HL-60 (cell line): ENCODE measurements around the gene PACRG.

ENCODE experiments used
- DNase-seq, 2 experiments: peaks; one replicate each; pipeline ENCODE4 v3.0.0-alpha.2; 2010 to 2020; ENCODE audit warnings: low read depth in 1 of 2, low spot score in 1 of 2
- H3K27ac ChIP-seq: fragments of 250-450 bp; sonication (Bioruptor Pico); replicated peaks from 2 replicates; pipeline ENCODE4 v1.5.1; 2020; ENCODE audit warnings: mild to moderate bottlenecking, moderate library complexity
- H3K27me3 ChIP-seq: fragments of 250-450 bp; sonication (Bioruptor Pico); 2 replicates; pipeline ENCODE4 v1.5.1; 2021; ENCODE audit warnings: mild to moderate bottlenecking, moderate library complexity; ENCODE audit not compliant: insufficient read depth, poor library complexity, severe bottlenecking
- H3K4me3 ChIP-seq: replicated peaks from 2 replicates; pipeline ENCODE4 v1.5.1; 2011; ENCODE audit warnings: mild to moderate bottlenecking, control low read depth, low read length; ENCODE audit not compliant: insufficient read depth
- CTCF ChIP-seq: IDR thresholded peaks from one replicate; pipeline ENCODE4 v1.5.1; 2011; ENCODE audit warnings: low read length, control low read depth, inconsistent platforms; ENCODE audit not compliant: insufficient read depth
- GABPA ChIP-seq: IDR thresholded peaks from 2 replicates; pipeline ENCODE4 v1.6.1; 2012; ENCODE audit warnings: low read depth
- POLR2AphosphoS5 ChIP-seq: IDR thresholded peaks from 2 replicates; pipeline ENCODE4 v1.6.1; 2012; ENCODE audit warnings: low read depth
- REST ChIP-seq: IDR thresholded peaks from 2 replicates; pipeline ENCODE4 v1.6.1; 2012; ENCODE audit warnings: low read depth; ENCODE audit not compliant: insufficient replicate concordance
- SPI1 ChIP-seq: IDR thresholded peaks from 2 replicates; pipeline ENCODE4 v1.6.1; 2012; ENCODE audit warnings: low read depth, mild to moderate bottlenecking, borderline replicate concordance

PACRG gene

DNA sequence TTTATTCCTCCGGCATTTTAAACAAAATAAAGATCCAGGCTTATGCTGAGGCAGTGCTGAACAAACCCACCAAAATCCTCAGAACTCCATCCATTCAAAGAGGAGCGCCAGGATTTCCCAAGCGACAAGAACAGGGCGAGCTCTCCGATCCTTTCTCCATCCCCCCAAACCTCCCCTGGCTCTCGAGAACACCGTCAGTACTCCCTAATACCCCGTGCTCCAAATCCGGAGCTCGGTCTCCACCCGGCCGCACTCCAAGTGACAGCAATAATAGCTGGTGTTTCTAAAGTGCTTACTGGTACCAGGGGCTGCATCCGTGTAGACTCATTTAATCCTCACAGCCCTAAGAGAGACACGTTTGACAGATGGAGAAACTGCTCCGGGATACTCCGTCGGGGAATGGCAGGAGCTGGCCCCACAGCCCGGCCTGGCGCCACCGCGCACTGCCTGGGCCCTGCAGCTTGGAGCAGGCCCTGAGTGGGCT lies 409.7 kb downstream of the PACRG start:
- Histone ChIP-seq H3K27me3 (no peaks in the 10 kb centered on the region), H3K27ac (no peak overlapping the region), H3K4me3 (no peak overlapping the region)
- no peak for DNase-seq
- TF ChIP-seq REST, result no peak
- no peak for TF ChIP-seq SPI1
- no peak for TF ChIP-seq CTCF
- TF ChIP-seq POLR2AphosphoS5, result no peak
- TF ChIP-seq GABPA, result no peak

DNA sequence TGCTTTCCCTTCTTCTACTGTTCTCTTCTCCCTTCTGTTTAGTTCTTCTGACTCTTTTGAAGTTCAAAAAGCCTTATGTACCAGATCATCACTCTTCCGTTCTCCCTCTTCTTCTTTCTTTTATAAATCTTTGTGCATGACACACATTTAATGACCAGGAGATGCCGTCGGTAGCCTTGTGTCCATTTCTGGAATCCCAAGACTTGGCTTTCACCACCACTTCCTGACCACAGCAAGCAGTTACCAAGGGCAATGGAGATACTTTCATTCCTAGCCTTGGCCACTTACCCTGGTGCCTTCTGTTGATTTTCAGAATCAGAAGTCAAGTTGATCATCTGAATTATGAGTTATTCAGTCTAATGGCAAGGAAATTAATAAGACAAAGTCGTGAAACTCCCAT lies 418.3 kb downstream of the PACRG start:
- no peak overlapping the region for H3K27ac ChIP-seq

GRCh38 chr6:163147994-163148393 lies 420.2 kb downstream of the PACRG start:
- Histone ChIP-seq H3K27me3 (no peaks in the 10 kb centered on the region), H3K27ac (no peak overlapping the region), H3K4me3 (no peak overlapping the region)
- DNase-seq, result no peak
- no peak for TF ChIP-seq SPI1
- no peak for TF ChIP-seq REST
- TF ChIP-seq POLR2AphosphoS5, result no peak
- no peak for TF ChIP-seq GABPA
- no peak for TF ChIP-seq CTCF

More for the DNA sequence above, 418.3 kb downstream of the PACRG start:
- Histone ChIP-seq H3K4me3 (no peak overlapping the region), H3K27me3 (no peaks in the 10 kb centered on the region)
- no peak for DNase-seq
- TF ChIP-seq POLR2AphosphoS5 (no peak), GABPA (no peak), SPI1 (no peak), CTCF (no peak), REST (no peak)
